IgD-negative memory B cell (primary cell): ENCODE results near the gene VPS13D. TPM values are rescaled to one million over a fixed set of nuclear protein-coding genes. Genes with fewer than 3 reads are reported as not detected.

Experiments
- H3K27ac Mint-ChIP-seq, 3 donors: one replicate each; pipeline ENCODE4 v1.8.0; 2020 to 2022; ENCODE audit warnings: mild to moderate bottlenecking in 3 of 3, mixed read lengths in 3 of 3, moderate library complexity in 1 of 3
- H3K27me3 Mint-ChIP-seq: one replicate; pipeline ENCODE4 v1.8.0; 2021; ENCODE audit warnings: mixed read lengths
- H3K36me3 Mint-ChIP-seq: one replicate; pipeline ENCODE4 v1.8.0; 2020; ENCODE audit warnings: mild to moderate bottlenecking, mixed read lengths
- H3K4me1 Mint-ChIP-seq, 3 donors: one replicate each; pipeline ENCODE4 v1.8.0; 2020 to 2022; ENCODE audit warnings: mixed read lengths in 3 of 3, mild to moderate bottlenecking in 1 of 3
- H3K4me3 Mint-ChIP-seq, 4 donors: one replicate each; pipeline ENCODE4 v1.8.0; 2020 to 2022; ENCODE audit warnings: mild to moderate bottlenecking in 4 of 4, mixed read lengths in 4 of 4, moderate library complexity in 3 of 4
- H3K9me3 Mint-ChIP-seq, 3 donors: one replicate each; pipeline ENCODE4 v1.8.0; 2020 to 2021; ENCODE audit warnings: mixed read lengths in 3 of 3, mild to moderate bottlenecking in 1 of 3
- polyA plus RNA-seq: library from polyadenylated mRNA; unstranded; fragments of 300-500 nt; fragmentation: Illumina TruSeq; gene quantifications from one replicate; pipeline ENCODE4 v1.2.3, GENCODE V29; 2021

The VPS13D gene
- 8.9 TPM for polyA plus RNA-seq

GRCh38 chr1:12229835-12230548 is at the start of gene VPS13D:
TSS of gene VPS13D (plus strand) at chr1:12230030. CDS start at chr1:12234267, 4,237 bp downstream.
- no peaks in the 10 kb centered on the region for H3K9me3 Mint-ChIP-seq
- H3K36me3 Mint-ChIP-seq = no peaks in the 10 kb centered on the region
- peaks cover 10 to 13% (median 13%) of the 10 kb centered on the region in 3 donors for H3K4me1 Mint-ChIP-seq
- H3K27me3 Mint-ChIP-seq = peaks cover 2% of the 10 kb centered on the region
- peak within 1 kb of the TSS in 2 of 3 donors; percentile 51 to 88 for H3K27ac Mint-ChIP-seq
- H3K4me3 Mint-ChIP-seq = peak within 1 kb of the TSS; percentile 90 to 97 (median 96)

- Mint-ChIP-seq H3K4me3 (no peak overlapping the region), H3K9me3 (no peaks in the 10 kb centered on the region), H3K27ac (peak overlapping the region; percentile 71 to 94 (median 77)), H3K27me3 (no peaks in the 10 kb centered on the region), H3K36me3 (no peaks in the 10 kb centered on the region), H3K4me1 (peaks cover 54 to 65% (median 61%) of the 10 kb centered on the region in 3 donors)
Observed at GRCh38 chr1:12180315-12180714, 49.5 kb upstream of the VPS13D start.

GRCh38 chr1:12180903-12181302 is 48.9 kb upstream of the VPS13D start:
- H3K36me3 Mint-ChIP-seq = no peaks in the 10 kb centered on the region
- H3K4me3 Mint-ChIP-seq = peak overlapping the region in 2 of 4 donors; percentile 47 to 75
- H3K27ac Mint-ChIP-seq = peak overlapping the region; percentile 31 to 77 (median 74)
- H3K27me3 Mint-ChIP-seq = no peaks in the 10 kb centered on the region
- H3K9me3 Mint-ChIP-seq = no peaks in the 10 kb centered on the region
- H3K4me1 Mint-ChIP-seq = peaks cover 54 to 63% (median 61%) of the 10 kb centered on the region in 3 donors

GRCh38 chr1:12181568-12181967 is 48.3 kb upstream of the VPS13D start:
- peak overlapping the region in 1 of 4 donors; percentile 75 for H3K4me3 Mint-ChIP-seq
- no peaks in the 10 kb centered on the region for H3K36me3 Mint-ChIP-seq
- peaks cover 49 to 60% (median 56%) of the 10 kb centered on the region in 3 donors for H3K4me1 Mint-ChIP-seq
- H3K9me3 Mint-ChIP-seq = no peaks in the 10 kb centered on the region
- no peaks in the 10 kb centered on the region for H3K27me3 Mint-ChIP-seq
- peak overlapping the region; percentile 39 to 75 (median 74) for H3K27ac Mint-ChIP-seq

GRCh38 chr1:12182410-12182984 is 47.3 kb upstream of the VPS13D start:
- H3K27ac Mint-ChIP-seq = peak overlapping the region; percentile 68 to 92 (median 75)
- H3K9me3 Mint-ChIP-seq = no peaks in the 10 kb centered on the region
- H3K4me3 Mint-ChIP-seq = peak overlapping the region in 1 of 4 donors; percentile 81
- no peaks in the 10 kb centered on the region for H3K36me3 Mint-ChIP-seq
- no peaks in the 10 kb centered on the region for H3K27me3 Mint-ChIP-seq
- peaks cover 48 to 58% (median 58%) of the 10 kb centered on the region in 3 donors for H3K4me1 Mint-ChIP-seq

- H3K27me3 Mint-ChIP-seq = no peaks in the 10 kb centered on the region
- H3K36me3 Mint-ChIP-seq = no peaks in the 10 kb centered on the region
- peak overlapping the region in 2 of 4 donors; percentile 56 to 67 for H3K4me3 Mint-ChIP-seq
- no peaks in the 10 kb centered on the region for H3K9me3 Mint-ChIP-seq
- peaks cover 49 to 57% (median 56%) of the 10 kb centered on the region in 3 donors for H3K4me1 Mint-ChIP-seq
- H3K27ac Mint-ChIP-seq = peak overlapping the region in 2 of 3 donors; percentile 75 to 92
Observed at GRCh38 chr1:12183095-12183794, 46.6 kb upstream of the VPS13D start.

- Mint-ChIP-seq H3K27ac (peak overlapping the region; percentile 80 to 92 (median 81)), H3K36me3 (no peaks in the 10 kb centered on the region), H3K27me3 (no peaks in the 10 kb centered on the region), H3K9me3 (no peaks in the 10 kb centered on the region), H3K4me3 (peak overlapping the region in 3 of 4 donors; percentile 56 to 67 (median 57)), H3K4me1 (peaks cover 43 to 48% (median 47%) of the 10 kb centered on the region in 3 donors)
Observed at GRCh38 chr1:12184008-12184681, 45.7 kb upstream of the VPS13D start.

GRCh38 chr1:12185036-12185917 is 44.6 kb upstream of the VPS13D start:
- peaks cover 3% of the 10 kb centered on the region for H3K36me3 Mint-ChIP-seq
- H3K27me3 Mint-ChIP-seq = no peaks in the 10 kb centered on the region
- H3K9me3 Mint-ChIP-seq = no peaks in the 10 kb centered on the region
- H3K4me1 Mint-ChIP-seq = peaks cover 42 to 45% (median 44%) of the 10 kb centered on the region in 3 donors
- peak overlapping the region in 2 of 4 donors; percentile 17 to 68 for H3K4me3 Mint-ChIP-seq
- peak overlapping the region in 2 of 3 donors; percentile 59 to 60 for H3K27ac Mint-ChIP-seq

- Mint-ChIP-seq H3K27ac (peak overlapping the region in 1 of 3 donors; percentile 60), H3K36me3 (peaks cover 3% of the 10 kb centered on the region), H3K27me3 (no peaks in the 10 kb centered on the region), H3K4me3 (peak overlapping the region in 1 of 4 donors; percentile 68), H3K4me1 (peaks cover 41 to 44% (median 42%) of the 10 kb centered on the region in 3 donors), H3K9me3 (no peaks in the 10 kb centered on the region)
Observed at GRCh38 chr1:12185918-12186678, 43.7 kb upstream of the VPS13D start.

- Mint-ChIP-seq H3K36me3 (peaks cover 3% of the 10 kb centered on the region), H3K4me1 (peaks cover 40 to 41% (median 40%) of the 10 kb centered on the region in 3 donors), H3K27me3 (no peaks in the 10 kb centered on the region), H3K4me3 (no peak overlapping the region), H3K9me3 (no peaks in the 10 kb centered on the region), H3K27ac (no peak overlapping the region)
Observed at GRCh38 chr1:12186679-12186985, 43.2 kb upstream of the VPS13D start.

GRCh38 chr1:12188115-12188514 is 41.7 kb upstream of the VPS13D start:
- Mint-ChIP-seq H3K9me3 (no peaks in the 10 kb centered on the region), H3K4me1 (peaks cover 25 to 29% (median 27%) of the 10 kb centered on the region in 3 donors), H3K36me3 (peaks cover 3% of the 10 kb centered on the region), H3K27ac (peak overlapping the region; percentile 52 to 89 (median 59)), H3K27me3 (no peaks in the 10 kb centered on the region), H3K4me3 (no peak overlapping the region)

GRCh38 chr1:12188657-12189327 is 41.0 kb upstream of the VPS13D start:
- Mint-ChIP-seq H3K9me3 (no peaks in the 10 kb centered on the region), H3K27ac (peak overlapping the region in 2 of 3 donors; percentile 34 to 89), H3K36me3 (peaks cover 3% of the 10 kb centered on the region), H3K4me3 (no peak overlapping the region), H3K27me3 (no peaks in the 10 kb centered on the region), H3K4me1 (peaks cover 19 to 24% (median 20%) of the 10 kb centered on the region in 3 donors)

- peak overlapping the region in 2 of 3 donors; percentile 81 to 89 for H3K27ac Mint-ChIP-seq
- H3K27me3 Mint-ChIP-seq = no peaks in the 10 kb centered on the region
- H3K9me3 Mint-ChIP-seq = no peaks in the 10 kb centered on the region
- no peak overlapping the region for H3K4me3 Mint-ChIP-seq
- H3K4me1 Mint-ChIP-seq = peaks cover 14 to 25% (median 15%) of the 10 kb centered on the region in 3 donors
- peaks cover 3% of the 10 kb centered on the region for H3K36me3 Mint-ChIP-seq
Observed at GRCh38 chr1:12189328-12189682, 40.5 kb upstream of the VPS13D start.
